ENCODE measurements around the gene MYH3.

Gene MYH3

DNA sequence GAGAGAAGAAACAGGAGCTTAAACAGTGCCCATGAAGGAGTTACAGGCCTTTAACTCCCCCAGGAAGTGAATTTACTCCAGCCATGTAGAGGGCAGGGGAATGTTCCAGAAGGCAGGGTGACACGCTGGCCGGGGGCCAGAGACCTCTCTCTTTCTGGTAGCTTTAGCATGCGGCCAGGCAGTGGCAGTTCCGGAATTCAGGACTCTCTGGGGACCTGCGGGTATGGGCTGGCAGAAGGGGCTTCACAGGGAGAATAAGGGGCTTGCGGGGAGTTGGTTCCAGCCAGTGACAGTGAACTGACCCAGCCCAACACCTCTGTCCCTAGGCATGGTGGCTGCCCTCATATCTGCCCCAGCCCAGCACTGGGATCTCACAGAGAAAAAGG lies 40.0 kb downstream of the MYH3 start:
- CTCF ChIA-PET, result interaction anchor here (0.9 to 8.3 kb wide), 13 partner anchors 8 to 378 kb away, joined by 3 to 82 read pairs (median 4); no protein-coding TSS in a partner anchor
- Histone ChIP-seq H3K27ac (ENCODE audit: insufficient read depth in 1 of 2, low read depth in 1 of 2, low read length in 2 of 2, poor library complexity in 1 of 2, severe bottlenecking in 2 of 2) (no peak overlapping the region), H3K9me3 (ENCODE audit: control extremely low read depth in 1 of 5, control insufficient read depth in 4 of 5, insufficient read depth in 2 of 5, low read depth in 1 of 5, low read length in 4 of 5) (no peaks in the 10 kb centered on the region), H3K27me3 (replicated peaks in 2 of 5; ENCODE audit: control insufficient read depth in 4 of 5, insufficient read depth in 5 of 5, low read length in 4 of 5) (no peaks in the 10 kb centered on the region), H3K4me1 (ENCODE audit: control extremely low read depth in 1 of 4, control insufficient read depth in 4 of 4, insufficient read depth in 4 of 4, low read length in 3 of 4) (peaks cover 0 to under 1% (median 0%) of the 10 kb centered on the region in 4 experiments), H3K36me3 (ENCODE audit: control insufficient read depth in 4 of 4, insufficient read depth in 4 of 4, low read length in 3 of 4) (no peaks in the 10 kb centered on the region), H3K4me3 (ENCODE audit: control insufficient read depth in 1 of 7, extremely low read depth in 1 of 7, insufficient read depth in 4 of 7, low read depth in 2 of 7, low read length in 6 of 7) (no peak overlapping the region)
- 94% methylated on average over 5 of the region's 6 CpGs for WGBS (ENCODE audit: insufficient coverage)
- no peak for DNase-seq
- POLR2A ChIA-PET, result no interaction called here

DNA sequence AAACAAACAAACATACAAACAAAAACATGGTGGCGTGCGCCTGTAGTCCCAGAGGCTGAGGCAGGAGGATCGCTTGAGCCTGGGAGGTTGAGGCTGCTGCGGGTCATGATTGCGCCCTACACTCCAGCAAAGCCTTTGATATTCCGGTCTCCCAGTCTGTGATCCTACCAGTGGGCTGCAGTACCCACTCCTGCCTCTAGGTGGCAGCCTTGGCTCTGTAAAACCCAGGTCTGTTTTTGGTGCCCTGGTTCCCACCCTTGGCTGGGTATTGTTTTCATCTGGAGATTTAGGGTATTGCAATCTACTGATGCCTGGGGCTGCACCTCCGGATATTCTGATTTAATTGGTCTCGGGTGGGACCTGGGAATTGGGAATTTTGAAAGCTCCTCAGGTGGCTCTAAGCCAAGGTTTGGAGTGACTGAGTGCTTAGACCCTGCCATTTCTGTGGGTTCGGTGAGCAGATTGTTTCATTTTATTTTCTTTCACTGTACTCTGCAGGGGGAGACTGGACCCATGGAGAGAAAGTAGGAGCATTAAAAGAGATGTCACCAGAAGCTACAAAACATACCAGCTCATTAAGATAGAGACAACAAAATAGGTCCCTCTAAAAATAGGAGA lies 40.5 kb downstream of the MYH3 start:
- Histone ChIP-seq H3K9me3 (ENCODE audit: control extremely low read depth in 1 of 5, control insufficient read depth in 4 of 5, insufficient read depth in 2 of 5, low read depth in 1 of 5, low read length in 4 of 5) (no peaks in the 10 kb centered on the region), H3K4me3 (ENCODE audit: control insufficient read depth in 1 of 7, extremely low read depth in 1 of 7, insufficient read depth in 4 of 7, low read depth in 2 of 7, low read length in 6 of 7) (no peak overlapping the region), H3K27ac (ENCODE audit: insufficient read depth in 1 of 2, low read depth in 1 of 2, low read length in 2 of 2, poor library complexity in 1 of 2, severe bottlenecking in 2 of 2) (no peak overlapping the region), H3K36me3 (ENCODE audit: control insufficient read depth in 4 of 4, insufficient read depth in 4 of 4, low read length in 3 of 4) (no peaks in the 10 kb centered on the region), H3K27me3 (replicated peaks in 2 of 5; ENCODE audit: control insufficient read depth in 4 of 5, insufficient read depth in 5 of 5, low read length in 4 of 5) (no peaks in the 10 kb centered on the region), H3K4me1 (ENCODE audit: control extremely low read depth in 1 of 4, control insufficient read depth in 4 of 4, insufficient read depth in 4 of 4, low read length in 3 of 4) (no peaks in the 10 kb centered on the region)
- DNase-seq, result peak; percentile 85 to 89 (median 86)
- POLR2A ChIA-PET, result no interaction called here
- CTCF ChIA-PET, result interaction anchor here (0.7 to 8.3 kb wide), 15 partner anchors 8 to 378 kb away, joined by 3 to 82 read pairs (median 4); no protein-coding TSS in a partner anchor
- WGBS (ENCODE audit: insufficient coverage), result 44% methylated on average over 8 of the region's 9 CpGs

DNA sequence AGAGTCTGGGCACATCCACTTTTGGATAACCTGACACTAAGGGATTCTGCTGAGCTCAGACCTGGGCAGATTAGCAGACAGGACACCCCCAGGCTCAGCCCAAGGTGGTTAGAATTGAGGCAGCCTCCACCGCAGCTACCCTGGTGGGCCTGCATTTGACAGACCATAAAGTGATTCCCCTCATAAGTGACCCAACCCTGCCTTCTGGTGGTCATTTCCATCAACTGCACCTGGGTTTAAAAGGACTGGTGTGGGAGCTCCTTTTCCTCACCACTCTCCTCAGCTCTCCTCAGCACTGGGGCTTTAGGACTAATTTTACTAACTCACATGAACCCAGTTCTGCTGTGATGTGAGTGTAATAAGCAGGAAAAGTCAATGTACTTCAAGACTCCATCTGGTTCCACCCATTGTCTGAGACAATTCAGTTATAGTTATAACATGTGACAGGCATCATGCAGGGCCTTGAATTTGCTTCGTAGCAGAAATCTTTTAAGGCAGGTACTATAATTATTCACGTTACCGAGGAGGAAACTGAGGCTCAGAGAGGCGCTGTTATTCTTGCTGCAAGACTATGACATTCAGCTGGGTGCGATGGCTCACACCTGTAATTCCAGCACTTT lies 42.5 kb downstream of the MYH3 start:
- no peaks in the 10 kb centered on the region for H3K9me3 ChIP-seq (ENCODE audit: control extremely low read depth in 1 of 5, control insufficient read depth in 4 of 5, insufficient read depth in 2 of 5, low read depth in 1 of 5, low read length in 4 of 5)
- ChIA-PET POLR2A (no interaction called here), CTCF (interaction anchor here (0.6 to 8.3 kb wide), 14 partner anchors 9 to 733 kb away, joined by 3 to 82 read pairs (median 4); no protein-coding TSS in a partner anchor)
- H3K4me1 ChIP-seq (ENCODE audit: control extremely low read depth in 1 of 4, control insufficient read depth in 4 of 4, insufficient read depth in 4 of 4, low read length in 3 of 4), result no peaks in the 10 kb centered on the region
- no peaks in the 10 kb centered on the region for H3K36me3 ChIP-seq (ENCODE audit: control insufficient read depth in 4 of 4, insufficient read depth in 4 of 4, low read length in 3 of 4)
- 80% methylated on average over 6 of the region's 6 CpGs for WGBS (ENCODE audit: insufficient coverage)
- DNase-seq, result peak; percentile 49 to 71 (median 58)
- H3K27me3 ChIP-seq (replicated peaks in 2 of 5; ENCODE audit: control insufficient read depth in 4 of 5, insufficient read depth in 5 of 5, low read length in 4 of 5), result peaks cover 0 to 2% (median 0%) of the 10 kb centered on the region in 5 experiments
- no peak overlapping the region for H3K27ac ChIP-seq (ENCODE audit: insufficient read depth in 1 of 2, low read depth in 1 of 2, low read length in 2 of 2, poor library complexity in 1 of 2, severe bottlenecking in 2 of 2)
- H3K4me3 ChIP-seq (ENCODE audit: control insufficient read depth in 1 of 7, extremely low read depth in 1 of 7, insufficient read depth in 4 of 7, low read depth in 2 of 7, low read length in 6 of 7), result no peak overlapping the region

DNA sequence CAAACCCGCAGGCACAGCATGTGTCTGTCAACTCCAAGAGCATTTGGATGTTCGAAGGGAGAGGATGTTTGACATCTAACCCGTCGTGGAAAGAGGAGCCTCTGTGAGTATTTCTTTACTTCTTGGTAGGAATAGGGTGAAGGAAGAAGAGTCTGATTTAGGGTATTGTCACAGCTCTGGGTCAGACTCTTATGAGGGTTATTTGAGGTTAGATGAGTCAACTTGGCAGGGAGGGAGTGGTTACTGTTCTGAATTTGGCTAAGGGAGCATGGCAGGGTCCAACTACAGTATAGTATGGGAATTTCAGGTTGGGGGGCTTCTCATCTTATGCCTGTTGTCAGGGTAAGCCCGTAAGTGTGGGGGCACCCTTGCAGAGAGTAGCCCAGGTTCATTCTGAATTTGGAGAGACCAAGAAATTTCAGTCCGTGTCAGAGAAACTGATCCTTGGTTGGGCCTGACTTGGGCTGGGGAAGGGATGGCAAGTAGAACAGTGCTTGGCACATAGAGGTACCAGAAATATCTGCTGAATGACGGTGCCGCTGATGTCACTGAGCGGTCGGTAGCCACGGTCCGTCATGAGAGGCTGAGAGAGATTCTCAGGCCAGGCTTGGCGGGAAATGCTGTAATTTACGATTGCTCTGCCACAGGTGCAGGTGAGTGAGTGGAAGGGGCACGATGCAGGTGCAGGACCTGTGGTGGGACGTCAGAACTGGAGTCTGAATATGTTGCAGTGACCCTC lies 43.2 kb downstream of the MYH3 start:
- no peaks in the 10 kb centered on the region for H3K9me3 ChIP-seq (ENCODE audit: control extremely low read depth in 1 of 5, control insufficient read depth in 4 of 5, insufficient read depth in 2 of 5, low read depth in 1 of 5, low read length in 4 of 5)
- no peaks in the 10 kb centered on the region for H3K4me1 ChIP-seq (ENCODE audit: control extremely low read depth in 1 of 4, control insufficient read depth in 4 of 4, insufficient read depth in 4 of 4, low read length in 3 of 4)
- H3K27ac ChIP-seq (ENCODE audit: insufficient read depth in 1 of 2, low read depth in 1 of 2, low read length in 2 of 2, poor library complexity in 1 of 2, severe bottlenecking in 2 of 2), result no peak overlapping the region
- no peak for DNase-seq
- POLR2A ChIA-PET, result no interaction called here
- CTCF ChIA-PET, result interaction anchor here (0.7 to 8.3 kb wide), 12 partner anchors 9 to 646 kb away, joined by 3 to 82 read pairs (median 6); no protein-coding TSS in a partner anchor
- H3K4me3 ChIP-seq (ENCODE audit: control insufficient read depth in 1 of 7, extremely low read depth in 1 of 7, insufficient read depth in 4 of 7, low read depth in 2 of 7, low read length in 6 of 7), result no peak overlapping the region
- H3K36me3 ChIP-seq (ENCODE audit: control insufficient read depth in 4 of 4, insufficient read depth in 4 of 4, low read length in 3 of 4), result no peaks in the 10 kb centered on the region
- peaks cover 0 to 2% (median 0%) of the 10 kb centered on the region in 5 experiments for H3K27me3 ChIP-seq (replicated peaks in 2 of 5; ENCODE audit: control insufficient read depth in 4 of 5, insufficient read depth in 5 of 5, low read length in 4 of 5)
- WGBS (ENCODE audit: insufficient coverage), result 90% methylated on average over 15 of the region's 16 CpGs

DNA sequence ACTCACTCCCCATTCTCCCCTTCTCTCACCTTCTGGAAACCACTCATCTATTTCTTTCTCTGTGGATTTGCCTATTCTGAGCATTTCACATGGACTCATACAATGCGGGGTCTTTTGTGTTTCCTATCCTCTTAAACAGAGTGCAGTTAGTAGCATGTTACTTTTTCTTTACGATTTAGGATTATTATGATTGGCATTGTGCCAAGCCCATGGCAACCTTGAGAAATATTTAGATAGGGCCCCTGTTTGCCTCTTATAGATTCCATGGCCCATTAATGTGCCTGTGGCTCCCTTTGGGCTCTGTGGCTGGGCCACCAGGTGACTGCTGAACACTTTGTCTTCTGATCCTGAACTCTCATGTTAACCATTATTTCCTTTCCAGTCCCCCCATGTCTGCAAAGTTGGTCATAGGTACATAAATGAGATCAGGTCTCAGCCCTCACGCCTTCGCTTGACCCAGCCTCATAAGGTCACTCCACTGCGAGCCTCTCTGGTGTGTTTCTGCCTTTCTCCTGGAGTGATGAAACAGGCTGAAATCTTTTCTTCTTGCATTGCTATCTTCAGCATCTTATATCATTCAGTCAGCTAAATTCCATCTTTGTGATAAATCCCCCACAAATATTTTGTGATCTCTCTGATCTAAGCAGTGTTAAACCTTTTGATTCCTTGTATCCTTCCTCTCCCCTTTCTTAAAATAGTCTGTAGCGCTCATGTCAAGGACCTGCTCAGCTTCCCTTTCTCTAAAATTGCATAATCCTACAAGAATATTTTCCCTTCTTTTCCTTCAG lies 44.0 kb downstream of the MYH3 start:
- Histone ChIP-seq H3K36me3 (ENCODE audit: control insufficient read depth in 4 of 4, insufficient read depth in 4 of 4, low read length in 3 of 4) (no peaks in the 10 kb centered on the region), H3K9me3 (ENCODE audit: control extremely low read depth in 1 of 5, control insufficient read depth in 4 of 5, insufficient read depth in 2 of 5, low read depth in 1 of 5, low read length in 4 of 5) (no peaks in the 10 kb centered on the region), H3K27ac (ENCODE audit: insufficient read depth in 1 of 2, low read depth in 1 of 2, low read length in 2 of 2, poor library complexity in 1 of 2, severe bottlenecking in 2 of 2) (no peak overlapping the region), H3K4me1 (ENCODE audit: control extremely low read depth in 1 of 4, control insufficient read depth in 4 of 4, insufficient read depth in 4 of 4, low read length in 3 of 4) (no peaks in the 10 kb centered on the region), H3K27me3 (replicated peaks in 2 of 5; ENCODE audit: control insufficient read depth in 4 of 5, insufficient read depth in 5 of 5, low read length in 4 of 5) (peaks cover 0 to 2% (median 0%) of the 10 kb centered on the region in 5 experiments), H3K4me3 (ENCODE audit: control insufficient read depth in 1 of 7, extremely low read depth in 1 of 7, insufficient read depth in 4 of 7, low read depth in 2 of 7, low read length in 6 of 7) (no peak overlapping the region)
- no peak for DNase-seq
- 86% methylated on average over 5 of the region's 6 CpGs for WGBS (ENCODE audit: insufficient coverage)
- CTCF ChIA-PET, result interaction anchor here (0.6 to 8.3 kb wide), 3 partner anchors 16 to 796 kb away, joined by 4 to 82 read pairs (median 53); no protein-coding TSS in a partner anchor
- POLR2A ChIA-PET, result no interaction called here

DNA sequence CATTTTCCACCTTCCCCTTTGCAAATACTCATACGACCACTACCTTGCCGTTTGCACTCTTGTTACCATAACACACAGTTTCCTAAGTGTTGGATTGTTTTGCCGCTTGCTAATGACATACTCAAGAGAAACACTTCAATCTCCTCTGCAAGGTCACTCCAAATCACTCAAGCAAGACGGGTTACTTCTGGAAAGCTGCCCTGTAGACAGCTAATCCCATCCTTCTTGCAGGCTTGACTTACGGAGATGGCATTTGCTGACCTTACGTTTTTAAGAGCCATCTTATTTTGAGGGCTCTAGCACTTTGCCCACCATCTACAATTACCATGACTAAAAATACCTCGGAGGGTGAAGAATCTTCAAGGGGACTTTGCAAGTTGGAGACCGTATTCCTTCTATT lies 46.2 kb downstream of the MYH3 start:
- DNase-seq, result no peak
- ChIA-PET POLR2A (no interaction called here), CTCF (interaction anchor here (1.0 to 1.3 kb wide), 2 partner anchors 12 kb away, joined by 3 read pairs; no protein-coding TSS in a partner anchor)
- no peak overlapping the region for H3K4me3 ChIP-seq (ENCODE audit: control insufficient read depth in 1 of 7, extremely low read depth in 1 of 7, insufficient read depth in 4 of 7, low read depth in 2 of 7, low read length in 6 of 7)
- H3K36me3 ChIP-seq (ENCODE audit: control insufficient read depth in 4 of 4, insufficient read depth in 4 of 4, low read length in 3 of 4), result no peaks in the 10 kb centered on the region
- H3K27ac ChIP-seq (ENCODE audit: insufficient read depth in 1 of 2, low read depth in 1 of 2, low read length in 2 of 2, poor library complexity in 1 of 2, severe bottlenecking in 2 of 2), result no peak overlapping the region
- no peaks in the 10 kb centered on the region for H3K4me1 ChIP-seq (ENCODE audit: control extremely low read depth in 1 of 4, control insufficient read depth in 4 of 4, insufficient read depth in 4 of 4, low read length in 3 of 4)
- H3K27me3 ChIP-seq (replicated peaks in 2 of 5; ENCODE audit: control insufficient read depth in 4 of 5, insufficient read depth in 5 of 5, low read length in 4 of 5), result peaks cover 0 to 2% (median 0%) of the 10 kb centered on the region in 5 experiments
- 95% methylated on average over 8 of the region's 8 CpGs for WGBS (ENCODE audit: insufficient coverage)
- no peaks in the 10 kb centered on the region for H3K9me3 ChIP-seq (ENCODE audit: control extremely low read depth in 1 of 5, control insufficient read depth in 4 of 5, insufficient read depth in 2 of 5, low read depth in 1 of 5, low read length in 4 of 5)

Measured in common myeloid progenitor, CD34-positive (primary cell).